ENCODE measurements around the gene KLK3. TPM values are rescaled to one million over a fixed set of nuclear protein-coding genes. Genes with fewer than 3 reads are reported as not detected.

Gene KLK3
- total and polyA plus RNA-seq, 2 of the 4 experiments (the other 2 are of a cell fraction) = not detected

GRCh38 chr19:50861496-50862286, 7.0 kb downstream of the KLK3 start:
- in situ Hi-C loops (cut with MboI; ENCODE audit: low sequenced_read_pairs) = no loop called here
- no peaks in the 10 kb centered on the region for H3K79me1 ChIP-seq (ENCODE audit: low read depth in 1 of 2, low read length in 2 of 2)
- no peaks in the 10 kb centered on the region for H4K20me1 ChIP-seq (ENCODE audit: insufficient read depth, low read length)
- no peak for DNase-seq
- no peak overlapping the region for H4K8ac ChIP-seq (ENCODE audit: low read depth in 2 of 2, low read length in 2 of 2)
- H3K14ac ChIP-seq (replicated peaks; ENCODE audit: low read depth, low read length) = no peak overlapping the region
- no peak overlapping the region for H3K4me3 ChIP-seq (ENCODE audit: insufficient read depth, low read depth, low read length)
- no peak overlapping the region for H2BK120ac ChIP-seq (ENCODE audit: low read depth, low read length)
- dilution Hi-C loops (cut with HindIII; ENCODE audit: low sequenced_read_pairs, unreplicated experiment) = no loop called here
- H3K18ac ChIP-seq (ENCODE audit: low read depth, low read length) = no peak overlapping the region
- no peak overlapping the region for H2BK15ac ChIP-seq (ENCODE audit: low read depth, low read length)
- H3K56ac ChIP-seq (ENCODE audit: extremely low read depth, insufficient read depth, low read length) = no peak overlapping the region
- H3K9me3 ChIP-seq (ENCODE audit: control insufficient read depth, insufficient read depth, low read length) = 0 out of 2 replicates have a peak, but pooled peaks cover 4% of the 10 kb centered on the region
- intact Hi-C loops (cut with micrococcal nuclease) = no loop called here
- no peaks in the 10 kb centered on the region for H3K36me3 ChIP-seq (ENCODE audit: control insufficient read depth, insufficient read depth, low read length)
- CTCF ChIA-PET = no interaction called here
- no peaks in the 10 kb centered on the region for H3K9me1 ChIP-seq (ENCODE audit: insufficient read depth, low read length)
- H3K4me1 ChIP-seq (ENCODE audit: control insufficient read depth, insufficient read depth, low read length) = no peaks in the 10 kb centered on the region
- WGBS, 2 experiments (ENCODE audit: extremely low coverage in 2 of 2, insufficient read length in 1 of 2) = 60% methylated on average over 1 of the region's 7 CpGs; no CpG with 5 or more reads in 1 of the 2 experiments
- no TSS peak for BruUV-seq (replicated peaks)
- no peak overlapping the region for H2AK9ac ChIP-seq (replicated peaks; ENCODE audit: low read depth, low read length, poor library complexity)
- H2AK5ac ChIP-seq (ENCODE audit: low read depth, low read length) = no peak overlapping the region
- no peak overlapping the region for H4K91ac ChIP-seq (ENCODE audit: insufficient read depth, low read depth, low read length)
- POLR2A ChIA-PET (ENCODE audit: unreplicated experiment) = no interaction called here
- H2AFZ ChIP-seq (replicated peaks; ENCODE audit: low read length, poor library complexity) = no peak overlapping the region
- H2BK5ac ChIP-seq (ENCODE audit: low read depth, low read length, poor library complexity, severe bottlenecking) = no peak overlapping the region
- no peak overlapping the region for H3K9ac ChIP-seq (ENCODE audit: low read depth, low read length)
- no peak overlapping the region for H3K4ac ChIP-seq (ENCODE audit: low read depth, low read length)
- H3K23ac ChIP-seq (ENCODE audit: low read depth, low read length) = no peak overlapping the region
- TF ChIP-seq, protein P1, sequence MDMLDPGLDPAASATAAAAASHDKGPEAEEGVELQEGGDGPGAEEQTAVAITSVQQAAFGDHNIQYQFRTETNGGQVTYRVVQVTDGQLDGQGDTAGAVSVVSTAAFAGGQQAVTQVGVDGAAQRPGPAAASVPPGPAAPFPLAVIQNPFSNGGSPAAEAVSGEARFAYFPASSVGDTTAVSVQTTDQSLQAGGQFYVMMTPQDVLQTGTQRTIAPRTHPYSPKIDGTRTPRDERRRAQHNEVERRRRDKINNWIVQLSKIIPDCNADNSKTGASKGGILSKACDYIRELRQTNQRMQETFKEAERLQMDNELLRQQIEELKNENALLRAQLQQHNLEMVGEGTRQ (IDR thresholded peaks at IDR 0.05; ENCODE audit: low read depth, low read length) = no peak
- no peak for TF ChIP-seq RFX5 (IDR thresholded peaks at IDR 0.05; ENCODE audit: low read depth, low read length)
- H4K5ac ChIP-seq (ENCODE audit: low read depth, low read length) = no peak overlapping the region
- peaks cover 4% of the 10 kb centered on the region; the same call in 1 of the 2 replicates for H3K27me3 ChIP-seq (ENCODE audit: control insufficient read depth, insufficient read depth, low read length)
- H2BK20ac ChIP-seq (ENCODE audit: low read depth, low read length) = no peak overlapping the region
- H3K27ac ChIP-seq (ENCODE audit: insufficient read depth, low read length) = no peak overlapping the region
- H3K4me2 ChIP-seq (ENCODE audit: low read depth, low read length) = no peak overlapping the region
- ATAC-seq (ENCODE audit: low read depth) = no peak
